Erythroblast (primary cell): Measurements from ENCODE around the gene PPP2R1B.

Source experiments
- GATA1 ChIP-seq: IDR thresholded peaks from 2 replicates; pipeline ENCODE4 v1.6.1; 2011; ENCODE audit warnings: low read depth, mild to moderate bottlenecking, control low read depth, low read length, moderate library complexity
- POLR2A ChIP-seq: IDR thresholded peaks from 2 replicates; pipeline ENCODE4 v1.6.1; 2011; ENCODE audit warnings: mild to moderate bottlenecking, low read length

- no peak for TF ChIP-seq POLR2A
- no peak for TF ChIP-seq GATA1
These were observed 49.3 kb upstream of the PPP2R1B start for GRCh38 chr11:111815489-111815888.
